ENCODE results near the gene ATG101. TPM values are rescaled to one million over a fixed set of nuclear protein-coding genes. Genes with fewer than 3 reads are reported as not detected.
A peak's percentile ranks its signal among the peaks of the same experiment; 100 is the strongest.

ATG101 gene
- total RNA-seq, 1 donor from 2014 or later = 27.7 TPM

GRCh38 chr12:52119398-52120254 lies 49.8 kb downstream of the ATG101 start:
- DNase-seq (ENCODE audit: extremely low spot score in 2 of 2) = peak; percentile 84 to 88
- Histone ChIP-seq H3K36me3 (no peaks in the 10 kb centered on the region), H3K9me3 (no peaks in the 10 kb centered on the region), H3K4me1 (no peaks in the 10 kb centered on the region), H3K4me3 (no peak overlapping the region), H3K27ac (no peak overlapping the region), H3K27me3 (no peaks in the 10 kb centered on the region)
- TF ChIP-seq CTCF (IDR thresholded peaks at IDR 0.05) (peak in 1 of 3 experiments; percentile 10), POLR2AphosphoS5 (IDR thresholded peaks at IDR 0.05; ENCODE audit: insufficient read depth in 1 of 2, low read depth in 1 of 2) (no peak), POLR2A (IDR thresholded peaks at IDR 0.05) (no peak)
- intact Hi-C loops (cut with DNase I) = no loop called here

GRCh38 chr12:52120951-52121823 lies 51.4 kb downstream of the ATG101 start:
- no peaks in the 10 kb centered on the region for H3K27me3 ChIP-seq
- H3K4me1 ChIP-seq = peaks cover 7% of the 10 kb centered on the region
- intact Hi-C loops (cut with DNase I) = no loop called here
- H3K4me3 ChIP-seq = no peak overlapping the region
- peak in 1 of 2 donors; percentile 95 for DNase-seq (ENCODE audit: extremely low spot score in 2 of 2)
- TF ChIP-seq CTCF (IDR thresholded peaks at IDR 0.05) (no peak), POLR2A (IDR thresholded peaks at IDR 0.05) (no peak), POLR2AphosphoS5 (IDR thresholded peaks at IDR 0.05; ENCODE audit: insufficient read depth in 1 of 2, low read depth in 1 of 2) (no peak)
- H3K27ac ChIP-seq = no peak overlapping the region
- no peaks in the 10 kb centered on the region for H3K36me3 ChIP-seq
- H3K9me3 ChIP-seq = no peaks in the 10 kb centered on the region

- intact Hi-C loops (cut with DNase I) = no loop called here
Observed at GRCh38 chr12:52121824-52122539, 52.2 kb downstream of the ATG101 start.

GRCh38 chr12:52122540-52122871 lies 52.7 kb downstream of the ATG101 start:
- TF ChIP-seq POLR2AphosphoS5 (IDR thresholded peaks at IDR 0.05; ENCODE audit: insufficient read depth in 1 of 2, low read depth in 1 of 2) = no peak
- TF ChIP-seq CTCF (IDR thresholded peaks at IDR 0.05) = no peak
- no peak for TF ChIP-seq POLR2A (IDR thresholded peaks at IDR 0.05)
- no peak overlapping the region for H3K4me3 ChIP-seq
- no peak for DNase-seq (ENCODE audit: extremely low spot score in 2 of 2)
- intact Hi-C loops (cut with DNase I) = no loop called here
- no peaks in the 10 kb centered on the region for H3K36me3 ChIP-seq
- H3K27ac ChIP-seq = no peak overlapping the region
- no peaks in the 10 kb centered on the region for H3K9me3 ChIP-seq
- H3K27me3 ChIP-seq = no peaks in the 10 kb centered on the region
- peaks cover 13% of the 10 kb centered on the region for H3K4me1 ChIP-seq

More at GRCh38 chr12:52121824-52122539, 52.2 kb downstream of the ATG101 start:
- Histone ChIP-seq H3K4me1 (peaks cover 13% of the 10 kb centered on the region), H3K9me3 (no peaks in the 10 kb centered on the region), H3K4me3 (no peak overlapping the region), H3K27ac (no peak overlapping the region), H3K27me3 (no peaks in the 10 kb centered on the region), H3K36me3 (no peaks in the 10 kb centered on the region)
- TF ChIP-seq POLR2AphosphoS5 (IDR thresholded peaks at IDR 0.05; ENCODE audit: insufficient read depth in 1 of 2, low read depth in 1 of 2) = no peak
- no peak for TF ChIP-seq POLR2A (IDR thresholded peaks at IDR 0.05)
- peak; percentile 5 to 55 (median 33) for TF ChIP-seq CTCF (IDR thresholded peaks at IDR 0.05)
- DNase-seq (ENCODE audit: extremely low spot score in 2 of 2) = no peak

Data from vagina (tissue), 2 donors.